ENCODE measurements around the gene GALNT7. TPM values are rescaled to one million over a fixed set of nuclear protein-coding genes. Genes with fewer than 3 reads are reported as not detected.
A peak's percentile ranks its signal among the peaks of the same experiment; 100 is the strongest.

Gene GALNT7
- total RNA-seq, 2 experiments from 2014 or later: 8.5 to 11.1 TPM

- CTCF ChIA-PET: no interaction called here
- peaks cover 15% of the 10 kb centered on the region for H3K36me3 Mint-ChIP-seq (ENCODE audit: low read depth)
- no peak overlapping the region for H3K4me3 Mint-ChIP-seq
- no peaks in the 10 kb centered on the region for H3K27me3 Mint-ChIP-seq (ENCODE audit: low read depth)
- DNase-seq: no peak
- intact Hi-C loops (cut with micrococcal nuclease): no loop called here
- no peaks in the 10 kb centered on the region for H3K9me3 Mint-ChIP-seq
- H3K4me1 Mint-ChIP-seq (ENCODE audit: low read depth): no peaks in the 10 kb centered on the region
- H3K27ac Mint-ChIP-seq: no peak overlapping the region
Observed at GRCh38 chr4:173325007-173325736, 156.6 kb downstream of the GALNT7 start.

- H3K27ac Mint-ChIP-seq: no peak overlapping the region
- DNase-seq: no peak
- CTCF ChIA-PET: interaction anchor here (0.9 to 1.1 kb wide), 2 partner anchors 10 to 93 kb away, joined by 3 read pairs; no protein-coding TSS in a partner anchor
- no peaks in the 10 kb centered on the region for H3K9me3 Mint-ChIP-seq
- peaks cover 13% of the 10 kb centered on the region for H3K4me1 Mint-ChIP-seq (ENCODE audit: low read depth)
- H3K4me3 Mint-ChIP-seq: no peak overlapping the region
- no peaks in the 10 kb centered on the region for H3K27me3 Mint-ChIP-seq (ENCODE audit: low read depth)
- intact Hi-C loops (cut with micrococcal nuclease): no loop called here
- peaks cover 38% of the 10 kb centered on the region for H3K36me3 Mint-ChIP-seq (ENCODE audit: low read depth)
Observed at GRCh38 chr4:173328236-173328901, 159.8 kb downstream of the GALNT7 start.

- CTCF ChIA-PET: interaction anchor here (0.6 to 2.0 kb wide), 3 partner anchors 26 to 41 kb away, joined by 3 to 5 read pairs (median 4); no protein-coding TSS in a partner anchor
- Mint-ChIP-seq H3K27me3 (ENCODE audit: low read depth) (no peaks in the 10 kb centered on the region), H3K4me3 (no peak overlapping the region), H3K4me1 (ENCODE audit: low read depth) (peaks cover 15% of the 10 kb centered on the region), H3K36me3 (ENCODE audit: low read depth) (peaks cover 42% of the 10 kb centered on the region), H3K9me3 (no peaks in the 10 kb centered on the region), H3K27ac (peak overlapping the region; percentile 30)
- intact Hi-C loops (cut with micrococcal nuclease): loop anchor here (10.0 kb wide), 1 partner anchor 884 kb away; no protein-coding TSS in a partner anchor
- no peak for DNase-seq
Observed at GRCh38 chr4:173330590-173330989, 162.0 kb downstream of the GALNT7 start.

- Mint-ChIP-seq H3K27me3 (ENCODE audit: low read depth) (peaks cover 5% of the 10 kb centered on the region), H3K27ac (peak overlapping the region; percentile 96), H3K4me1 (ENCODE audit: low read depth) (peaks cover 15% of the 10 kb centered on the region), H3K4me3 (peak overlapping the region; percentile 99), H3K9me3 (no peaks in the 10 kb centered on the region), H3K36me3 (ENCODE audit: low read depth) (peaks cover 42% of the 10 kb centered on the region)
- intact Hi-C loops (cut with micrococcal nuclease): loop anchor here (10.0 kb wide), 1 partner anchor 883 kb away; no protein-coding TSS in a partner anchor
- no peak for DNase-seq
- CTCF ChIA-PET: interaction anchor here (1.0 to 1.4 kb wide), 3 partner anchors 13 to 40 kb away, joined by 3 to 7 read pairs (median 4); no protein-coding TSS in a partner anchor
Observed at GRCh38 chr4:173332021-173332487, 163.4 kb downstream of the GALNT7 start.

GRCh38 chr4:173332963-173333657, 164.5 kb downstream of the GALNT7 start:
- H3K4me1 Mint-ChIP-seq (ENCODE audit: low read depth): peaks cover 15% of the 10 kb centered on the region

GRCh38 chr4:173333658-173334084, 165.1 kb downstream of the GALNT7 start:
- intact Hi-C loops (cut with micrococcal nuclease): loop anchor here (1.0 to 10.0 kb wide), 5 partner anchors 37 to 950 kb away; partner anchors contain the start of genes CEP44, FBXO8, GALNT7 and SAP30
- Mint-ChIP-seq H3K4me1 (ENCODE audit: low read depth) (peaks cover 15% of the 10 kb centered on the region), H3K9me3 (no peaks in the 10 kb centered on the region), H3K27ac (peak overlapping the region; percentile 99), H3K36me3 (ENCODE audit: low read depth) (peaks cover 42% of the 10 kb centered on the region), H3K4me3 (peak overlapping the region; percentile 99), H3K27me3 (ENCODE audit: low read depth) (peaks cover 12% of the 10 kb centered on the region)
- DNase-seq: peak; percentile 52
- CTCF ChIA-PET: interaction anchor here (0.6 to 3.2 kb wide), 4 partner anchors 14 to 37 kb away, joined by 3 to 22 read pairs (median 4); partner anchors contain the start of gene SAP30

More at GRCh38 chr4:173332963-173333657, 164.5 kb downstream of the GALNT7 start:
- Mint-ChIP-seq H3K9me3 (no peaks in the 10 kb centered on the region), H3K36me3 (ENCODE audit: low read depth) (peaks cover 42% of the 10 kb centered on the region), H3K4me3 (peak overlapping the region; percentile 99), H3K27me3 (ENCODE audit: low read depth) (peaks cover 12% of the 10 kb centered on the region), H3K27ac (peak overlapping the region; percentile 96)
- intact Hi-C loops (cut with micrococcal nuclease): loop anchor here (10.0 kb wide), 1 partner anchor 882 kb away; no protein-coding TSS in a partner anchor
- CTCF ChIA-PET: interaction anchor here (0.9 to 3.2 kb wide), 3 partner anchors 14 to 38 kb away, joined by 3 to 22 read pairs (median 5); partner anchors contain the start of gene SAP30
- DNase-seq: peak; percentile 45

- Mint-ChIP-seq H3K36me3 (ENCODE audit: low read depth) (peaks cover 40% of the 10 kb centered on the region), H3K4me3 (peak within 1 kb of the TSS; percentile 99), H3K27ac (peak within 1 kb of the TSS; percentile 99), H3K4me1 (ENCODE audit: low read depth) (peaks cover 15% of the 10 kb centered on the region), H3K27me3 (ENCODE audit: low read depth) (peaks cover 12% of the 10 kb centered on the region), H3K9me3 (no peaks in the 10 kb centered on the region)
- CTCF ChIA-PET: interaction anchor here (0.5 to 3.2 kb wide), 5 partner anchors 15 to 407 kb away, joined by 3 to 22 read pairs (median 3); partner anchors contain the start of gene SAP30
- intact Hi-C loops (cut with micrococcal nuclease): loop anchor here (1.0 to 10.0 kb wide), 5 partner anchors 36 to 949 kb away; partner anchors contain the start of genes CEP44, FBXO8, GALNT7 and SAP30
- DNase-seq: peak; percentile 100
Observed at GRCh38 chr4:173334085-173334890, 165.7 kb downstream of the GALNT7 start, which contains the start of gene HMGB2. HMGB2 (minus strand) TSS chr4:173334358; CDS start chr4:173333649, 709 bp downstream.

- intact Hi-C loops (cut with micrococcal nuclease): loop anchor here (1.0 to 10.0 kb wide), 5 partner anchors 35 to 948 kb away; partner anchors contain the start of genes CEP44, FBXO8, GALNT7 and SAP30
- peaks cover 12% of the 10 kb centered on the region for H3K27me3 Mint-ChIP-seq (ENCODE audit: low read depth)
- no peaks in the 10 kb centered on the region for H3K9me3 Mint-ChIP-seq
- H3K4me3 Mint-ChIP-seq: peak overlapping the region; percentile 99
- peaks cover 35% of the 10 kb centered on the region for H3K36me3 Mint-ChIP-seq (ENCODE audit: low read depth)
- H3K4me1 Mint-ChIP-seq (ENCODE audit: low read depth): peaks cover 15% of the 10 kb centered on the region
- DNase-seq: peak; percentile 79
- peak overlapping the region; percentile 99 for H3K27ac Mint-ChIP-seq
- CTCF ChIA-PET: interaction anchor here (0.5 to 3.2 kb wide), 5 partner anchors 16 to 408 kb away, joined by 3 to 22 read pairs (median 3); partner anchors contain the start of gene SAP30
Observed at GRCh38 chr4:173334891-173335752, 166.5 kb downstream of the GALNT7 start.

GRCh38 chr4:173337463-173337862, 168.9 kb downstream of the GALNT7 start:
- DNase-seq: no peak
- no peak overlapping the region for H3K27ac Mint-ChIP-seq
- peaks cover 21% of the 10 kb centered on the region for H3K27me3 Mint-ChIP-seq (ENCODE audit: low read depth)
- peaks cover 8% of the 10 kb centered on the region for H3K4me1 Mint-ChIP-seq (ENCODE audit: low read depth)
- no peaks in the 10 kb centered on the region for H3K9me3 Mint-ChIP-seq
- intact Hi-C loops (cut with micrococcal nuclease): loop anchor here (2.0 to 10.0 kb wide), 2 partner anchors 13 to 877 kb away; no protein-coding TSS in a partner anchor
- CTCF ChIA-PET: no interaction called here
- no peak overlapping the region for H3K4me3 Mint-ChIP-seq
- H3K36me3 Mint-ChIP-seq (ENCODE audit: low read depth): peaks cover 17% of the 10 kb centered on the region

- Mint-ChIP-seq H3K9me3 (no peaks in the 10 kb centered on the region), H3K27ac (no peak overlapping the region), H3K36me3 (ENCODE audit: low read depth) (no peaks in the 10 kb centered on the region), H3K4me3 (no peak overlapping the region), H3K27me3 (ENCODE audit: low read depth) (peaks cover 14% of the 10 kb centered on the region), H3K4me1 (ENCODE audit: low read depth) (no peaks in the 10 kb centered on the region)
- intact Hi-C loops (cut with micrococcal nuclease): no loop called here
- CTCF ChIA-PET: no interaction called here
- DNase-seq: no peak
Observed at GRCh38 chr4:173343832-173344397, 175.3 kb downstream of the GALNT7 start.
